Measurements from ENCODE around the gene GATAD1. TPM values are rescaled to one million over a fixed set of nuclear protein-coding genes. Genes with fewer than 3 reads are reported as not detected.

The GATAD1 gene
- total RNA-seq = 30.0 TPM

GRCh38 chr7:92447345-92448204 lies at the start of gene GATAD1:
Gene GATAD1 (plus strand): TSS chr7:92447482. CDS start chr7:92447730, 248 bp downstream.

GRCh38 chr7:92477681-92478080 lies 30.4 kb downstream of the GATAD1 start, which contains the start of gene ERVW-1:
Gene ERVW-1 (minus strand): TSS chr7:92477946. CDS start chr7:92470381, 7,565 bp downstream.

Other genes starting within 250 kb of the GATAD1 start
- gene KRIT1, start 201.6 kb upstream of the GATAD1 start, total RNA-seq = 69.4 TPM
- gene ANKIB1, start 201.5 kb upstream of the GATAD1 start, total RNA-seq = 131 TPM
- not detected for gene ERVW-1, start 30.5 kb downstream of the GATAD1 start, total RNA-seq
- 61.4 TPM for gene PEX1, start 81.0 kb downstream of the GATAD1 start, total RNA-seq
- gene RBM48, start 81.3 kb downstream of the GATAD1 start, total RNA-seq = 22.1 TPM
- gene FAM133B, start 142.9 kb downstream of the GATAD1 start, total RNA-seq = 22.8 TPM